Spinal cord (tissue), 10 donors: Measurements from ENCODE around the gene SDR42E2. TPM values are rescaled to one million over a fixed set of nuclear protein-coding genes. Genes with fewer than 3 reads are reported as not detected.
"Not testable (repeated sequence)": the region's sequence is repeated elsewhere in the genome, so short reads cannot be mapped to it uniquely, and the experiment has no call there.

Experiments used
- DNase-seq, 6 donors: peaks; one replicate each; pipeline versions ENCODE4 v3.0.0 to v3.0.0-alpha.2; 2013 to 2015; ENCODE audit warnings: low spot score in 6 of 6, low read depth in 4 of 6
- H3K27ac ChIP-seq: one replicate; pipeline ENCODE4 v1.5.1; 2013; ENCODE audit warnings: low read depth, low read length, control low read depth
- H3K27me3 ChIP-seq: one replicate; pipeline ENCODE4 v1.6.1; 2013; ENCODE audit warnings: low read length; ENCODE audit not compliant: control insufficient read depth, insufficient read depth
- H3K36me3 ChIP-seq: one replicate; pipeline ENCODE4 v1.6.1; 2013; ENCODE audit warnings: low read length; ENCODE audit not compliant: control insufficient read depth, insufficient read depth
- H3K4me1 ChIP-seq: one replicate; pipeline ENCODE4 v1.6.1; 2013; ENCODE audit warnings: low read length; ENCODE audit not compliant: control insufficient read depth, insufficient read depth
- H3K4me3 ChIP-seq: one replicate; pipeline ENCODE4 v1.5.1; 2013; ENCODE audit warnings: low read depth, low read length, control low read depth
- H3K9me3 ChIP-seq: one replicate; pipeline ENCODE4 v1.6.1; 2013; ENCODE audit warnings: low read length; ENCODE audit not compliant: control insufficient read depth, insufficient read depth
- WGBS: methylation state at CpG from one replicate; pipeline ENCODE4 v1.1.5; 2013; ENCODE audit warnings: missing lambda C conversion rate; ENCODE audit not compliant: insufficient coverage; 5-methylcytosine and 5-hydroxymethylcytosine counted together
- polyA plus RNA-seq, 2 donors: library from polyadenylated mRNA; unstranded; fragments of 120-200 nt; gene quantifications; one replicate each; pipeline ENCODE4 v1.2.1, GENCODE V29; 2013; ENCODE audit not compliant: insufficient read length in 2 of 2
- total RNA-seq, 2 donors: library from RNA; depleted of rRNA in 1 of 2; stranded (reverse); fragments of 120-200 nt in 1 of 2; fragments of >200 nt in 1 of 2; gene quantifications; one replicate each; pipeline versions ENCODE4 v1.2.3 to v1.2.4, GENCODE V29; 2013 to 2014
- donor health status: healthy.

SDR42E2 gene
- total and polyA plus RNA-seq, 4 donors = 0.17 to 1.6 (median 1.3) TPM; not detected in 1

DNA sequence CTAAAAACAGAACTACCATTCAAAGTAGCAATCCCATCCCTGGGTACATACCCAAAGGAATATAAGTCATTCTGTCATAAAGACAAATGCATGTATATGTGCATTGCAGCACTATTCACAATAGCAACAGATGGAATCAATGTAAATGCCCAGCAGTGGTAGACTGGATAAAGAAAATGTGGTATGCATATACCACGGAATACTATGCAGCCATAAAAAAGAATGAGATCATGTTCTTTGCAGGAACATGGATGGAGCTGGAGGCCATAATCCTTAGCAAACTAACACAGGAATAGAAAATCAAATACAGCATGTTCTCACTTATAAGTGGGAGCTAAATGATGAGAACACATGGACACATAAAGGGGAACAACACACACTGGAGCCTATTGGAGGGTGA is 33.8 kb upstream of the SDR42E2 start:
- H3K4me3 ChIP-seq, H3K9me3 ChIP-seq, H3K4me1 ChIP-seq, DNase-seq, H3K36me3 ChIP-seq, H3K27me3 ChIP-seq, H3K27ac ChIP-seq: not testable (repeated sequence)
- no CpG with 5 or more reads among the region's 1 CpG for WGBS

DNA sequence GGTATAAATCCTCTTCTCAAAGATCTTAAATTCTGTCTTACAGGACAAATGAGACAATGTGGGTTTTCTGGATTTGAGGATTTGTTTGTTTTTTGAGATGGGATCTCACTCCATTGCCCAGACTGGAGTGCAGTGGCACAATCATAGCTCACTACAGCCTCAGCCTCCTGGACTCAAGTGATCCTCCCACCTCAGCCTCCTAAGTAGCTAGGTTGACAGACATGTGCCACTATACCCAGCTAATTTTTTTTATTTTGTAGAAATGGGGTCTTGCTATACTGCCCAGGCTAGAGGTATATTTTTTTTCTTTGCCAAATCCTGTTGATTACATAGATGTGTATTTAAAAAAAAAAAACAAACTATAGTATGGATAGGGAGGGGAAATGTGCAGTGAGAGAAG is 31.8 kb upstream of the SDR42E2 start:
- H3K4me1 ChIP-seq = no peaks in the 10 kb centered on the region
- no peaks in the 10 kb centered on the region for H3K9me3 ChIP-seq
- no peak for DNase-seq
- H3K36me3 ChIP-seq = peaks cover 6% of the 10 kb centered on the region
- no peak overlapping the region for H3K27ac ChIP-seq
- H3K27me3 ChIP-seq = no peaks in the 10 kb centered on the region
- no peak overlapping the region for H3K4me3 ChIP-seq

DNA sequence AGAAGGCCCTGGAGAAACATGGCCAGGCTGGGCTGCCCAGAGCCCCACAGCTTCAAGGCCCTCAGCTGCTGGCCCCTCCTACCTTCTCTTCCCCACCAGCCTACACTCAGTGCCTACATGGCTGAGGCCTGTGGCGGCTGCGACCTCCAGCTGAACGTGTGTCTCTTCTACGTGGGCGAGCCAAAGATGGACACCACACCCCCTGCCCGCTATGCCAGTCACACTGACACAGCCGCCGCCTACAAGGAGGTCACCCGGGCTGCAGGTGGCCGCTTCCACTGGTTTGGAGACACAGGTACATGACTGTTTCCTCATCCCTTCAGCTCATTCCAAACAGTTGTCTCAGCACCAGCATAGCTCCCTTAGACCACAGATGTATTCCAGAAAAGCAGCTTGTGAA is 29.5 kb upstream of the SDR42E2 start:
- Histone ChIP-seq H3K9me3 (no peaks in the 10 kb centered on the region), H3K27ac (no peak overlapping the region), H3K36me3 (peaks cover 6% of the 10 kb centered on the region), H3K27me3 (no peaks in the 10 kb centered on the region), H3K4me3 (no peak overlapping the region), H3K4me1 (no peaks in the 10 kb centered on the region)
- DNase-seq = no peak
- WGBS = 89% methylated on average over 10 of the region's 10 CpGs

DNA sequence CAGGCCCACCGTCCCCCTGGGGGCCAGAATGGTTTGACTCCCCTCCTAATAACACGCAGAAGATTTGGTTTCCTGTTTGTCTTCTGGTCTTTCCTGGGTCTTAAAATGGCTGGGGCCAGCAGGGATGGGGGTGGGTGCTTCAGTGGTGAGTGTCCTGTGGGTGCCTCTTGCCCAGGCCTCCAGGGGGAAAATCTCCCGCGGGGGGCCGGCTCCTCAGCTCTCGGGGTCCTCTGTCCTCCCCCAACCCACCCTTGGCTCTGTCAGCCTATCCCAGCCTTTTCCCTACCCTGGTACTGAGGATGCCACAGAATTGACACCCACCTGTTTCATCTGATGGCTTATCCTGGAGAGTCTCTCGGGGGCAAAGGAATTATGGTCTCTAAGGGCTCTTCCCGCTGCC is 23.8 kb upstream of the SDR42E2 start:
- 80% methylated on average over 1 of the region's 8 CpGs for WGBS

DNA sequence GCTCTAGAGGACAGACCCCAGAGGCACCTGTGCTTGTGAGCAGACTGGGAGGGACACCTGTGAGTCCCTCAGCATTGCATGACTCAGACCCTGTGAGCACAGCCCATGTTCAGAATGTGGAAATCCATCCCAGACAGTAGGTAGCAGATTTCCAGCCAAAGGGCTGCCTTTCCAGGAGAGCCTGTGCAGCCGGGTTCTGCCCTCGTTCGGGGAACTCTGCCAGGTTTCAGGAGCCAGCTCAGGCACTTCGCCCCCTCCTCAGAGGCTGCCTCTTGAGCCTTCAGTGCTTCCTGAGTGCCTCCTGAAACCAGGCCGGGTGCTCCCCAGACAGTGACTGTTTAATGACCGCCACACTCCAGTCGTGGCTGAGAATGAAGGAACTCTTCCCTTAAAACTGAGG is 23.3 kb upstream of the SDR42E2 start:
- Histone ChIP-seq H3K4me3 (no peak overlapping the region), H3K36me3 (peaks cover 3% of the 10 kb centered on the region), H3K4me1 (no peaks in the 10 kb centered on the region), H3K27me3 (no peaks in the 10 kb centered on the region), H3K27ac (no peak overlapping the region), H3K9me3 (no peaks in the 10 kb centered on the region)
- 71% methylated on average over 7 of the region's 7 CpGs for WGBS
- DNase-seq = no peak

More for the DNA sequence above, 23.8 kb upstream of the SDR42E2 start:
- Histone ChIP-seq H3K4me3 (no peak overlapping the region), H3K9me3 (no peaks in the 10 kb centered on the region), H3K27ac (no peak overlapping the region), H3K27me3 (no peaks in the 10 kb centered on the region), H3K4me1 (no peaks in the 10 kb centered on the region), H3K36me3 (peaks cover 3% of the 10 kb centered on the region)
- no peak for DNase-seq

DNA sequence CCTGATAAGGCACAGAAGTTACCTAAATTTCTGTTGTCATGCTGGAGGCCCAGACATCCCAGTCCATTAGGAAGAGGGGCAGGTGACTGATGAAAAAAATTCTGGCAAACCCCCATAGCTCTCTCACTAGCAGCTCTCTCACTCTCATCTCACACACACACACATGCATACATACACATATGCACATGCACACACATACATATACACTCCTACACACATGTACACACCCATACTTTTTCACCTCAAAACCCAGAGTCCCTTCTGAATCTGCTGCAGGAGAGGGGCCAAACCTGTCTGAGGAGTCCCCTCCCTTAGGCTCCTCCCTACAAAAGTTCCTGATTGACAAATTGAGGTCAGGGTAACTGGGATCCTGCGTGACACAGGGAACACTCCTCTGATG is 22.6 kb upstream of the SDR42E2 start:
- DNase-seq = no peak
- H3K27me3 ChIP-seq = no peaks in the 10 kb centered on the region
- H3K4me3 ChIP-seq = no peak overlapping the region
- H3K9me3 ChIP-seq = no peaks in the 10 kb centered on the region
- no peak overlapping the region for H3K27ac ChIP-seq
- H3K4me1 ChIP-seq = no peaks in the 10 kb centered on the region
- 80% methylated on average over 1 of the region's 1 CpG for WGBS
- H3K36me3 ChIP-seq = peaks cover 3% of the 10 kb centered on the region

DNA sequence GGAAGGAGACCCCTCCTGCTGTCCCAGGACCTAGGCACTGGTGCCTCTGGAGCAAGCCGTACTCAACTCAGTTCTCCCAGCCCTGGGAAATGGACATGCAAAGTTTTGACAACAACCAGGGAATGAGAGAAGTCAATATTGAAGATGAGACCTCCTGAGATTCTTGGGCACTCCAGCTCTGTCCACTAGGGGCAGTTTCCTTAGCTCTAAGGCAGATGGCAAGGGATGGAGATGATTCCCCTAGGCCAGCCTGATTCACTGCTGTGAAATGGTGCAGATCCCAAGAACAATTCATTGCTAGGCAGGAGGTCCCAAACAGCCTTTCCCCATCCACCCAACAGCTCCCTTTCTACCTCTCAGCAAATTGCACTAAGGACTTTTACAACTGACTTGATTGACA is 20.5 kb upstream of the SDR42E2 start:
- Histone ChIP-seq H3K4me3 (no peak overlapping the region), H3K36me3 (peaks cover 3% of the 10 kb centered on the region), H3K4me1 (no peaks in the 10 kb centered on the region), H3K9me3 (no peaks in the 10 kb centered on the region), H3K27ac (no peak overlapping the region), H3K27me3 (no peaks in the 10 kb centered on the region)
- DNase-seq = no peak
- WGBS = 83% methylated on average over 1 of the region's 1 CpG

DNA sequence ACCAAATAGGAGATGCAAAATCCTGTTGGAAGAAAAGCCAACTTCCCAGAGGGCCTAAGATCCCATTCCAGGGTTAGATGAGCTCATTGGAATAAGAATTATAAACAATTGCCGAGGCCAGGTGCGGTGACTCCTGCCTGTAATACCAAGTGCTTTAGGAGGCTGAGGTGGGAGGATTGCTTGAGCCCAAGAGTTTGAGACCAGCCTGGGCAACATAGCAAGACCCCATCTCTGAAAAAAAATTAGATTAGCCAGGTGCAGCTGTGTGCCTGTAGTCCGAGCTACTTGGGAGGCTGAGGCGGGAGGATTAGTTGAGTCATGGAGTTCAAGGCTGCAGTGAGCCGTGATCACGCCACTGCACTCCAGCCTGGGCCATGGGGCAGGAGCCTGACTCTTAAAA is 17.8 kb upstream of the SDR42E2 start:
- DNase-seq = no peak
- H3K27ac ChIP-seq = no peak overlapping the region
- no peaks in the 10 kb centered on the region for H3K4me1 ChIP-seq
- WGBS = 98% methylated on average over 6 of the region's 6 CpGs
- H3K36me3 ChIP-seq = no peaks in the 10 kb centered on the region
- no peaks in the 10 kb centered on the region for H3K27me3 ChIP-seq
- no peaks in the 10 kb centered on the region for H3K9me3 ChIP-seq
- H3K4me3 ChIP-seq = no peak overlapping the region

DNA sequence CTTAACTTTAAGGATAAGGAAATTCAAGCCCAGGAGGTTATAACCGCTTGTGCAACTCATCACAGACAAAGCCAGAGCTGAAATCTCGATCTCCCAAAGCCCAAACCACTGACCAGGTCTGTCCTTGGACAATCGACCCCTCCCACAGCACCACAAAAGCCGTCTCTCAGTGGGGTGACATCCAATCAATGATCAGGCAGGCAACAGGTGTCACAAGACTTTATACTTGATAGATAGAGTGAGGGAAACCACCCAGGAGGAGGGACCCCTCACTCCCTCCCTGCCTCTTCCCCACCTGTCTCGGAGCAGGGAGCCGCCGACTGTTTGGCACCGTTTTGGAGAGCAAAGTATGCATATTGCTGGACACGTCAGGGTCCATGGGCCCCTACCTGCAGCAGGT is 14.5 kb upstream of the SDR42E2 start:
- no peaks in the 10 kb centered on the region for H3K27me3 ChIP-seq
- 73% methylated on average over 6 of the region's 9 CpGs for WGBS

DNA sequence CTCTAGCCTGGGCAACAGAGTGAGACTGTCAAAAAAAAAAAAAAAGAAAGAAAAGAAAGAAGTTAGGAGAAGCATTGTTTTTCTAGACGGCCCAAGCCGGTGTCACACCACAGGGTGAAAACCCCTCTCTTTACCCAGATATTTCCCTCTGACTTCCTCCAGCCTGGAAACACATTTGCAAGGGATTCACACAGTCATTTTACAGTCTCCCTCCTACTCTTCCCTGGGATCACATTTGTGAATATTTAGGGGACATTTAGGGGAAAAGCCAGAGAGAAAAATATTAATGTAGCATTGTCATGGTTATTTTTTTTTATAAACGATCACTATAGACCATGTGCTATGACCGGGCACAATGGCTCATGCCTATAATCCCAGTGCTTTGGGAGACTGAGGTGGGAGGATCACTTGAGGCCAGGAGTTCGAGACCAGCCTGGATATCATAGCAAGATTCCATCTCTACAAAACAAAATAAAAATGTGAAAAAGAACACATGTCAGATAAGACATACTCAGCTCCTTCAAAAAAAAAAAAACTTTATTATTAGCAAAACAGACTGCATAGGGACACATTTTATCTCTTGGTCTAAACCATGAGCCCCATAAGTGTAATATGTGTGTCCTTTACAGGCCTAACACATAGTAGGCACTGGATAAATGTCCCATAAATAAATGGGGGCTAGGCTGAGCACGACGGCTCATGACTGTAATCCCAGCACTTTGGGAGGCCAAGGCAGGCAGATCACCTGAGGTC is 10.9 kb upstream of the SDR42E2 start:
- Histone ChIP-seq H3K4me1 (no peaks in the 10 kb centered on the region), H3K27ac (no peak overlapping the region), H3K4me3 (no peak overlapping the region), H3K36me3 (peaks cover 3% of the 10 kb centered on the region), H3K27me3 (no peaks in the 10 kb centered on the region), H3K9me3 (no peaks in the 10 kb centered on the region)
- 80% methylated on average over 1 of the region's 7 CpGs for WGBS
- no peak for DNase-seq

More for the DNA sequence above, 14.5 kb upstream of the SDR42E2 start:
- Histone ChIP-seq H3K27ac (no peak overlapping the region), H3K36me3 (no peaks in the 10 kb centered on the region), H3K9me3 (no peaks in the 10 kb centered on the region), H3K4me3 (no peak overlapping the region), H3K4me1 (no peaks in the 10 kb centered on the region)
- DNase-seq = no peak
